ENCODE measurements around the gene FRYL.

- TF ChIP-seq CTCF (conservative IDR thresholded peaks at IDR 0.05) = no peak
- TF ChIP-seq ZFX (IDR thresholded peaks at IDR 0.05) = no peak
Measured at GRCh38 chr4:48781968-48782367, 1.9 kb upstream of the FRYL start.
